Measurements from ENCODE around the gene PKDREJ.

- TF ChIP-seq POLR2A (IDR thresholded peaks at IDR 0.05) (no peak), CTCF (IDR thresholded peaks at IDR 0.05) (no peak)
Measured at GRCh38 chr22:46240506-46240905, 22.6 kb downstream of the PKDREJ start.
